Ishikawa (cell line): ENCODE results near the gene SIMC1.

Experiments used
- CREB1 ChIP-seq: IDR thresholded peaks from 2 replicates; pipeline ENCODE4 v1.6.1; 2012; ENCODE audit warnings: low read depth
- EP300 ChIP-seq: IDR thresholded peaks from 2 replicates; pipeline ENCODE4 v1.6.1; 2012; ENCODE audit warnings: borderline replicate concordance
- FOXM1 ChIP-seq: IDR thresholded peaks from 2 replicates; pipeline ENCODE4 v1.6.1; 2012; ENCODE audit warnings: low read depth, borderline replicate concordance
- TAF1 ChIP-seq: IDR thresholded peaks from 2 replicates; pipeline ENCODE4 v1.6.1; 2012; ENCODE audit warnings: low read depth, mild to moderate bottlenecking
- TF ChIP-seq, protein P1 (sequence below): IDR thresholded peaks from 2 replicates; pipeline ENCODE4 v1.6.1; 2012
- TF ChIP-seq, protein P2 (sequence below): IDR thresholded peaks from 2 replicates; pipeline ENCODE4 v1.6.1; 2012

DNA sequence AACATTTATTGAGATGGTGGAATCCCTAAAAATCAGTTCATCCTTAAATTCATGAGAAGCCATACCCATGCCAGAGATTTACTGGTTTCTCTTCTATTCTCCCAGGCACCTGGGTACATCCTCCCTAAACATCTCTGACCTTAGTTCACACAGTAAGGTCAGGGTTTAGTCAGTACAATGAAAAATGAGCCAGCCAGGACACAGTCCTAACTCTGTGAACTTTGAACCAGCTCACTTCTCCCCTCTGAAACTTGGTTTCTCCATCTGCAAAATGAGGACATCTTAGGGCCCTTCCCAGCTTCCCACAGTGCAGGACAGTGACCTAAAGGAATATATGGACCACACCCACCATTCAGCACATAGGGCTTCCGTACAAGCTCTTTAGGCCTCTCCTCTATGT, 148.3 kb downstream of the SIMC1 start:
- TF ChIP-seq TAF1 (no peak), FOXM1 (no peak), CREB1 (no peak), EP300 (no peak)
- TF ChIP-seq, protein P1, sequence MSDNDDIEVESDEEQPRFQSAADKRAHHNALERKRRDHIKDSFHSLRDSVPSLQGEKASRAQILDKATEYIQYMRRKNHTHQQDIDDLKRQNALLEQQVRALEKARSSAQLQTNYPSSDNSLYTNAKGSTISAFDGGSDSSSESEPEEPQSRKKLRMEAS = no peak
- TF ChIP-seq, protein P2, sequence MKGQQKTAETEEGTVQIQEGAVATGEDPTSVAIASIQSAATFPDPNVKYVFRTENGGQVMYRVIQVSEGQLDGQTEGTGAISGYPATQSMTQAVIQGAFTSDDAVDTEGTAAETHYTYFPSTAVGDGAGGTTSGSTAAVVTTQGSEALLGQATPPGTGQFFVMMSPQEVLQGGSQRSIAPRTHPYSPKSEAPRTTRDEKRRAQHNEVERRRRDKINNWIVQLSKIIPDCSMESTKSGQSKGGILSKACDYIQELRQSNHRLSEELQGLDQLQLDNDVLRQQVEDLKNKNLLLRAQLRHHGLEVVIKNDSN = no peak
